Uterus (tissue), 2 donors: ENCODE measurements around the gene HIC1.

Experiments
- CTCF ChIP-seq, 4 experiments: fragments of 200-600 bp in 2 of 4; fragments of 450-650 bp in 2 of 4; sonication (generic) in 2 of 4; IDR thresholded peaks; one replicate each; pipeline ENCODE4 v1.5.1; 2016 to 2019; ENCODE audit warnings: antibody characterized with exemption in 4 of 4, mild to moderate bottlenecking in 2 of 4, moderate library complexity in 1 of 4
- POLR2A ChIP-seq, 2 donors: fragments of 450-650 bp; IDR thresholded peaks; one replicate each; pipeline ENCODE4 v1.6.1; 2016; ENCODE audit warnings: antibody characterized with exemption in 2 of 2, mild to moderate bottlenecking in 1 of 2, moderate library complexity in 1 of 2

- TF ChIP-seq CTCF (IDR thresholded peaks at IDR 0.05) (no peak), POLR2A (IDR thresholded peaks at IDR 0.05) (no peak)
Observed at GRCh38 chr17:2076087-2076984, 21.4 kb downstream of the HIC1 start.
